Testis (tissue), 2 donors: ENCODE measurements around the gene TBC1D13.

Source experiments
- POLR2A ChIP-seq: fragments of 450-650 bp; IDR thresholded peaks from one replicate; pipeline ENCODE4 v1.6.1; 2017; ENCODE audit warnings: antibody characterized with exemption, mild to moderate bottlenecking, moderate library complexity
- TF ChIP-seq, protein P1 (sequence below), 3 experiments: fragments of 450-650 bp in 2 of 3; fragments of 200-600 bp in 1 of 3; sonication (generic) in 1 of 3; IDR thresholded peaks; one replicate each; pipeline ENCODE4 v1.5.1; 2016 to 2019; ENCODE audit warnings: antibody characterized with exemption in 3 of 3, mild to moderate bottlenecking in 2 of 3, moderate library complexity in 1 of 3

DNA sequence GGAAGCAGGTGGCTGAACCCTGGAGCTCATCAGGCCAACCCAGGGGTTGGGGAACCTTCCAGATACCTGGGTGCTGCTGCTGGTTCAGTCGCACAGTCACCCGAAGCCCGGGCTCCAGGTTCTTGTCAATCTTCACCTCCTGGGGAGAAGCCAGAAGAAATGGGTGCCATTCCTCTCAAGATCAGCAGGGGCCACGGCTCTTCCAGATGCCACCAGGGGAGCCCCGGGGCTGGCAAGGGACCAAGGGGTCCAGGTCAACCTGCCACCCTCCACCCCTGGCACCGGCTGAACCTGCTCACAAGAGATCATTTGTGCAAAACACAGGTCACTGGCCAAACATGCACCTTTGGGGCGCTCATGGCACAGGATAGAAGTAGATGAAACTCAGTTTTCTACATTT lies 37.9 kb downstream of the TBC1D13 start:
- no peak for TF ChIP-seq POLR2A
- TF ChIP-seq, protein P1, sequence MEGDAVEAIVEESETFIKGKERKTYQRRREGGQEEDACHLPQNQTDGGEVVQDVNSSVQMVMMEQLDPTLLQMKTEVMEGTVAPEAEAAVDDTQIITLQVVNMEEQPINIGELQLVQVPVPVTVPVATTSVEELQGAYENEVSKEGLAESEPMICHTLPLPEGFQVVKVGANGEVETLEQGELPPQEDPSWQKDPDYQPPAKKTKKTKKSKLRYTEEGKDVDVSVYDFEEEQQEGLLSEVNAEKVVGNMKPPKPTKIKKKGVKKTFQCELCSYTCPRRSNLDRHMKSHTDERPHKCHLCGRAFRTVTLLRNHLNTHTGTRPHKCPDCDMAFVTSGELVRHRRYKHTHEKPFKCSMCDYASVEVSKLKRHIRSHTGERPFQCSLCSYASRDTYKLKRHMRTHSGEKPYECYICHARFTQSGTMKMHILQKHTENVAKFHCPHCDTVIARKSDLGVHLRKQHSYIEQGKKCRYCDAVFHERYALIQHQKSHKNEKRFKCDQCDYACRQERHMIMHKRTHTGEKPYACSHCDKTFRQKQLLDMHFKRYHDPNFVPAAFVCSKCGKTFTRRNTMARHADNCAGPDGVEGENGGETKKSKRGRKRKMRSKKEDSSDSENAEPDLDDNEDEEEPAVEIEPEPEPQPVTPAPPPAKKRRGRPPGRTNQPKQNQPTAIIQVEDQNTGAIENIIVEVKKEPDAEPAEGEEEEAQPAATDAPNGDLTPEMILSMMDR (IDR thresholded peaks at IDR 0.05): no peak
